Neutrophil (primary cell): ENCODE measurements around the gene BRINP3.
"Not testable (repeated sequence)": the region's sequence is repeated elsewhere in the genome, so short reads cannot be mapped to it uniquely, and the experiment has no call there.

Experiments used
- H3K27ac ChIP-seq: fragments of 200-600 bp; sonication (generic); 2 replicates; pipeline ENCODE4 v1.5.1; 2016; ENCODE audit warnings: mild to moderate bottlenecking, moderate library complexity
- H3K27me3 ChIP-seq: fragments of 200-600 bp; sonication (generic); 2 replicates; pipeline ENCODE4 v1.6.0; 2016; ENCODE audit warnings: mild to moderate bottlenecking
- H3K36me3 ChIP-seq: fragments of 200-600 bp; sonication (generic); 2 replicates; pipeline ENCODE4 v1.5.1; 2017
- H3K4me1 ChIP-seq, 2 experiments: fragments of 200-600 bp in 1 of 2; sonication (generic) in 1 of 2; 1 replicate in 1 of 2; 2 replicates in 1 of 2; pipeline versions ENCODE4 v1.5.1 to v1.6.1; 2013 to 2016; ENCODE audit warnings: low read depth in 1 of 2, low read length in 1 of 2, mild to moderate bottlenecking in 1 of 2, moderate library complexity in 1 of 2; ENCODE audit not compliant: control insufficient read depth in 1 of 2, insufficient read depth in 1 of 2
- H3K4me3 ChIP-seq, 2 experiments: fragments of 200-600 bp in 1 of 2; sonication (generic) in 1 of 2; 1 replicate in 1 of 2; 2 replicates in 1 of 2; pipeline ENCODE4 v1.5.1; 2013 to 2016; ENCODE audit warnings: low read depth in 1 of 2, low read length in 1 of 2, mild to moderate bottlenecking in 1 of 2, moderate library complexity in 1 of 2
- H3K9me3 ChIP-seq: fragments of 200-600 bp; sonication (generic); 2 replicates; pipeline ENCODE4 v1.5.1; 2016
- CTCF ChIP-seq: fragments of 200-600 bp; sonication (generic); IDR thresholded peaks from 2 replicates; pipeline ENCODE4 v1.5.1; 2016; ENCODE audit warnings: antibody characterized with exemption

The BRINP3 gene

GRCh38 chr1:190477762-190478148 is at the start of gene BRINP3:
BRINP3 (minus strand) TSS chr1:190477864.
- Histone ChIP-seq H3K4me1 (no peaks in the 10 kb centered on the region), H3K4me3 (no peak within 1 kb of the TSS), H3K27me3 (peaks cover 67% of the 10 kb centered on the region), H3K27ac (no peak within 1 kb of the TSS), H3K9me3 (no peaks in the 10 kb centered on the region), H3K36me3 (no peaks in the 10 kb centered on the region)
- TF ChIP-seq CTCF, result no peak

DNA sequence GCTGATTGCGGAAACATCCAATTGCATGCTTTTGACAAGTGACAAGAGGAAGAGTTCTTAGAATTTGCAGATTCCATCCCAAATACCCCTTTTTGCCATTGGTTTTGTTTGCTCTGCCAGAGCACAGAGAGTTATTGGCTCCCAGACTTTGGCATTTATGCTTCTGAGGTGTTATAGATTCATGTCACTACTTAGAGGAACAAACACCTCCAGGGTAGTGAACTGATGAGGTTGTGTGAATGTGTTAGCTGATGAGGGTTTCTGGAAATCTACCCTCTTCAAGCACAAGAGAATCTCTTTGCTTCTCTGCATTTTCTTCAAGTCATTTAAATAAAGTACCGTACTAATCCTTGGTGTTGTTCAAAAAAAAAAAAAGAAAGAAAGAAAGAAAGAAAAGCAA is 33.9 kb upstream of the BRINP3 start:
- H3K9me3 ChIP-seq, result no peaks in the 10 kb centered on the region

GRCh38 chr1:190507357-190507756 is 29.7 kb upstream of the BRINP3 start:
- H3K4me3 ChIP-seq, result no peak overlapping the region
- no peaks in the 10 kb centered on the region for H3K9me3 ChIP-seq
- no peaks in the 10 kb centered on the region for H3K4me1 ChIP-seq
- H3K27ac ChIP-seq, result no peak overlapping the region
- H3K27me3 ChIP-seq, result no peaks in the 10 kb centered on the region
- no peaks in the 10 kb centered on the region for H3K36me3 ChIP-seq
- no peak for TF ChIP-seq CTCF

More for the DNA sequence above, 33.9 kb upstream of the BRINP3 start:
- H3K36me3 ChIP-seq, result no peaks in the 10 kb centered on the region
- no peaks in the 10 kb centered on the region for H3K27me3 ChIP-seq
- TF ChIP-seq CTCF, result no peak
- no peak overlapping the region for H3K4me3 ChIP-seq
- H3K27ac ChIP-seq, result no peak overlapping the region
- H3K4me1 ChIP-seq, result no peaks in the 10 kb centered on the region

DNA sequence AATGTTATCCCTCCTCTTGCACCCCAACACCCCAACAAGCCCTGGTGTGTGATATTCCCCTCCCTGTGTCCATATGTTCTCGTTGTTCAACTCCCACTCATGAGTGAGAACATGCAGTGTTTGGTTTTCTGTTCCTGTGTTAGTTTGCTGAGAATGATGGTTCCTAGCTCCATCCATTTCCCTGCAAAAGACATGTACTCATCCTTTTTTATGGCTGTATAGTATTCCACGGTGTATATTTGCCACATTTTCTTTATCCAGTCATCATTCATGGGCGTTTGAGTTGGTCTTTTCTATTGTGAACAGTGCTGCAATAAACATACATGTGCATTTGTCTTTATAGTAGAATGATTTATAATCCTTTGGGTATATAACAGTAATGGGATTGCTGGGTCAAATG is 26.9 kb upstream of the BRINP3 start:
- not testable (repeated sequence) for H3K4me1 ChIP-seq, H3K9me3 ChIP-seq, H3K27me3 ChIP-seq, H3K27ac ChIP-seq, H3K4me3 ChIP-seq, H3K36me3 ChIP-seq

- H3K36me3 ChIP-seq, result no peaks in the 10 kb centered on the region
- H3K4me1 ChIP-seq, result no peaks in the 10 kb centered on the region
- H3K4me3 ChIP-seq, result no peak overlapping the region
- H3K27ac ChIP-seq, result no peak overlapping the region
- TF ChIP-seq CTCF, result no peak
- H3K27me3 ChIP-seq, result no peaks in the 10 kb centered on the region
- no peaks in the 10 kb centered on the region for H3K9me3 ChIP-seq
Measured at GRCh38 chr1:190497565-190497964, 19.9 kb upstream of the BRINP3 start.

DNA sequence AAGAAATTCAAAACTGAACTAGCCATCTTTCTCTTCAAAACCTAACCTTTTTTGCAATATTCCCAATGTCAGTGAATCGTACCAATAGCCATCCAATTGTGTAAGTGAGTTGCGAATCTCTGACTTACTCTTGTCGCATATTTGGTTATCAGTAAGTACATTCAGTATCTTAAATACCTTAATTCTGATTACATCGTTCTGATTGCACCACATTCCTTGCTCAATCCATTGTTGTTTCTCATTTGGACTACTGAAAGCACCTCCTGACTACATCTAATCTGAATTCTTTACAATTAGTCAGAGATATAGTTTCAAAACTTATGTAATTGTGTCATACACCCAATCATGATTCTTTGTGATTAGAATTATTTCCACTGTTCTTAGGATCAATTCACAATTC is 16.8 kb upstream of the BRINP3 start:
- Histone ChIP-seq H3K27ac (no peak overlapping the region), H3K4me1 (no peaks in the 10 kb centered on the region), H3K9me3 (no peaks in the 10 kb centered on the region), H3K27me3 (no peaks in the 10 kb centered on the region), H3K4me3 (no peak overlapping the region), H3K36me3 (no peaks in the 10 kb centered on the region)
- no peak for TF ChIP-seq CTCF
